Kidney glomerular epithelial cell (primary cell): ENCODE results near the gene TUBB4B.
A peak's percentile ranks its signal among the peaks of the same experiment; 100 is the strongest.

ENCODE experiments used
- DNase-seq: peaks from one replicate; lab custom pipeline; 2025; lab: John Stamatoyannopoulos, UW

TUBB4B gene

GRCh38 chr9:137240841-137241489 is at the start of gene TUBB4B:
TUBB4B (plus strand) TSS chr9:137241287; CDS start chr9:137241361, 74 bp downstream.
- DNase-seq: peak; percentile 100

DNA sequence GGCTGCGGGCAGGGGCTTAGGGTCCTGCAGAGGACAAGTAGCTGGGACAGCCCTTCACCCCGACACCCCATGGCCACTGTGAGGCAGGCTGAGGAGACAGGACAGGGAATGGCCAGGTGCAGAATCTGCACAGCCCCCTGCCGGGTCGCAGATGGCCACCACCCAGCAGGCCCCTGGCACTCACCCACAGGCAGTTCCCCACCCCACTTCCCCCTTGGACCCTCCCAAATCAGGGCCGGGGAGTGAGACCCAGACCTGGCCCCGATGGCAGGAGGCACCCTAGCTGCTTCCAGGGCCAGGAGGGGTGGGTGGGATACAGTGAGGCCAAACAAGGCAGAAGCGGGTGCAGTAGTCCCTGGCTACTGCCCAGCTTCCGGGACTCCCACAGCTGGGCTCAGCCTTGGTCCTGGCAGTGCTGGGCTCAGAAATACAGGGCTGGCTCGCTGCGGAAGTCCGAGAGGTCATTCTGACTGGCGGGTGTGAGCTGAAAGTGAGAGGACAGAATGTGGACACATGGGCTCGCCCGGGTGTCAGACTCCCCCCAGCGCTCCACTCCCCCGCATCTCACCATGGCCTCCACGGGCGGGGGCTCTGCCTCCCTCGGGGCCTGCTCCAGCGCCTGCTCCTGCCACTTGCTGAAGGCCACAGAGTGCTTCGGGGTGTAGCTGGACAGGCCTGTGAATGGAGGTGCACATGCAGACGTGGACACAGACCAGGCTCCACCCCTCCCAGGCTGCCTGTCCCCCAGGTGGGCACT is 49.2 kb upstream of the TUBB4B start:
- DNase-seq: no peak

- DNase-seq: no peak
These were observed 48.7 kb upstream of the TUBB4B start for GRCh38 chr9:137192448-137192780.

DNA sequence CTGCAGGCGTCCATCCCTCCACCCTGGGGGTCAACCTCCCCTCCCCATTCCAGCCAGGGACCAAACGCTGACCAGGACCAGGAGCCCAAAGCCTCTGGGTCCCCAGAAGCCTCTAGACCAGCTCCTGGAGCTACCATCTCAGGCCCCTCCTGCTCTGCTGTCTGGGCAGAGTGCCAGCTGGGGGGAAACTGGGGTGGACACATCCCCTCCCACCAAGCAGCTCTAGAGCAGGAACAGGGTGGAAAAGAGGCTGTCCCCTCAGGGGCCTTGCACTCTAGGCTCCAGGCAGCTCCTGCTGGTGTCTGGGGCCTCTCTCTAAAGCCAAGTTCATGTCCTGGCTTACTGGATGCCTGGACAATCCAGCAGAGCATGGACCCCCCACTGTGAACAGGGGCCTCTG is 48.2 kb upstream of the TUBB4B start:
- DNase-seq: no peak

- DNase-seq: no peak
These were observed 47.3 kb upstream of the TUBB4B start for GRCh38 chr9:137193771-137194170.

- DNase-seq: no peak
These were observed 46.7 kb upstream of the TUBB4B start for GRCh38 chr9:137194388-137194787.

- no peak for DNase-seq
These were observed 46.2 kb upstream of the TUBB4B start for GRCh38 chr9:137194909-137195308.

- DNase-seq: no peak
These were observed 45.4 kb upstream of the TUBB4B start for GRCh38 chr9:137195525-137196220.

DNA sequence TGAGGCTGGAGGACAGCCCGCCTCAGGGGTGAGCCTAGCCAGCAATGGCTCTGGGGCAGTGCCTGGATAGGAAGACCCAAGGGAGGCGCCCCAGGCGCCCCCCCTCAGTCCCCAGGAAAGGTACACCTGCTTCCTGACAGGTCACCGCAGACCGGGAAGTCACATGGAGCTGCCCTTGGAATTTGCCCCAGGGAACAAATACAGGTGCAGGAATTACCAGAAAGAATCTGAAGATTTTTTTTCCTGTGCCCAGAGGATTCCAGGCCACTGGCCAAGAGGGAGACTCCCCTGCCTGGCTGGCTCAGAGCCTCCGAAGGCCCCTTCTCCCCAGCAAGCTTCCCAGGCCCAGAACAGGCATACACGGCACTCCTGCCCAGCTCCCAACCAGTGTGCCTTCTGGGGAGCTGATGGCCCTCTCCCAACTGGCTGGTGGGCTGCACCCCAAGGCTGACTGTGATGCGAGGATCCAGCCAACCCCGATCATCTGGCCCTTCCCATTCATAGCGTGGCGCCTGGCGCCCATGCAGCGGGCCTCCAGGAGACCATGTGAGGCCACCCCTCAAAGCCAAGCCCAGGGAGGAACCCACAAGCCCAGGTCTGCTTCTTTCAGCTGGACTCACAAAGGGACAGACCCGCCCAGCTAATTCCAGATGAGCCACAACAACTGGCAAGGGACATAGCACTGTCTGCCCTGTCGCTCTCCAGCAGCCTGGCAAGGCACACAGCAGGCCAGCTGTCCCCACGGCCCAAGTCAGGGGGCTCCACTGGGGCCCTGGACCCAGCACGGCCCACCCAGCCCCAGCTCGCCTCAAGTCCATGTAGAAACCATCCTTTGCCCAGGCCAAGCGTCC is 42.8 kb upstream of the TUBB4B start:
- DNase-seq: no peak

DNA sequence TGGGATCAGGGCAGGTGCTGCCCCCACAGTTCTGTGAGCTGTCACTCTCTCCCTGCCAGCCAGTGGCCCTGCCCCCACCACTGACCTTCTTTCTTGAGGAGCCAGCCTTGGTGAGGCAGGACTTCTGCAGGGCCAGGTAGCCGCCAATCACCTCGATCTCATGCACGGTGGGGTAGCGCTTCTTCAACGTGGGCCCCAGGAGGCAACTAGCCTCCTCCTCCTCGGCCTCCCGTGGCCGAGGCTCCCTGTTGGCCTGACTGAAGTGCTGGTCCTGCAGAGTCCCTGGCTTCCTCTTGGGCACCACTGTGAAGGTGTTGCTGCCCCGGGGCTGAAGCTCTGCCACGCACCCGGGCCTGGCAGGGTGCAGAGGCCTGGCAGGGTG is 42.2 kb upstream of the TUBB4B start:
- DNase-seq: no peak

- no peak for DNase-seq
These were observed 41.5 kb upstream of the TUBB4B start for GRCh38 chr9:137199411-137200121.

DNA sequence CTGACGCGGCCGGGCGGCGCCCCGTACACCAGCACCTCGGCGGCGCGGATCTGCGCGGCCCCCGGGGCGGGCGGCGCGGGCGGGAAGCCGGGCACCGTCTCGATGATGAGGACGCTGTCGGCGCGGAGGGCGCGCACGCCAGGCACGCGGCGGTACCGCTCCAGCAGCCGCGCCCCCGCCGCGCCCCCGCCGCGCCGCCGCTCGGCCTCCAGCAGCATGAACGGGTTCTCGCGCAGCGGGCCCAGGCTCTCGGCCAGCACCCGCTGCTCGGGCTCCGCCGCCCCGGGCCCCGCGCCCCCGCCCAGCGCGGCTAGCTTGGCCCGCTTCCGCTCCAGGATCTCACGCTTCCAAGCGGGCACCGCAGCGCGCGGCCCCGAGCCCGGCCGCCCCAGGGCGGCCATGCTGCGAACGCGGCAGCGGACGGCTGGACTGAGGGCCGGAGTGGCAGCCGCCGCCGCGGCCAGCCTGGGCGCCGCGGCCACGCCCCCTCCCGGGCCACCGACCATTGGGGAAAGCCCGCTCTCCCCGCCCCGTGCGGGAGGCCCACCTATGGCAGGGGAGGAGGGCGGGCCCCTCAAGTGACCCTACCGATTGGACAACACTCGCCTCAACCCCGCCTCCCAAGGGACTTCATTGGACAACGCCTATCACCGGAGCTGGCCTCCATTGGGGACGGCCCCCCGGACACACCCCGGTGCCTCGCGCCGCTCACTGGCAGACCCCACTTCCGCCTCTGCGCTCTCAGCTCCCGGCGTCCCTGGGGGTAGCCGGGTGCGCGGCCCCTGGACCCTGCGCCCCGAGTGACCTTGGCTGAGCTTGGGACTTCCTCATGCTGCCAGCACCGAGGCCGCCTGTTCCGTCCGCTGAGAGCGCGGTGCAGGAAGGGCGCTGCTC is 40.5 kb upstream of the TUBB4B start, which contains the start of gene TPRN:
Gene TPRN (minus strand): TSS at position 431 of the 894 bp plus-strand sequence. CDS start 30 bp downstream, at position 401.
- peak; percentile 98 for DNase-seq

DNA sequence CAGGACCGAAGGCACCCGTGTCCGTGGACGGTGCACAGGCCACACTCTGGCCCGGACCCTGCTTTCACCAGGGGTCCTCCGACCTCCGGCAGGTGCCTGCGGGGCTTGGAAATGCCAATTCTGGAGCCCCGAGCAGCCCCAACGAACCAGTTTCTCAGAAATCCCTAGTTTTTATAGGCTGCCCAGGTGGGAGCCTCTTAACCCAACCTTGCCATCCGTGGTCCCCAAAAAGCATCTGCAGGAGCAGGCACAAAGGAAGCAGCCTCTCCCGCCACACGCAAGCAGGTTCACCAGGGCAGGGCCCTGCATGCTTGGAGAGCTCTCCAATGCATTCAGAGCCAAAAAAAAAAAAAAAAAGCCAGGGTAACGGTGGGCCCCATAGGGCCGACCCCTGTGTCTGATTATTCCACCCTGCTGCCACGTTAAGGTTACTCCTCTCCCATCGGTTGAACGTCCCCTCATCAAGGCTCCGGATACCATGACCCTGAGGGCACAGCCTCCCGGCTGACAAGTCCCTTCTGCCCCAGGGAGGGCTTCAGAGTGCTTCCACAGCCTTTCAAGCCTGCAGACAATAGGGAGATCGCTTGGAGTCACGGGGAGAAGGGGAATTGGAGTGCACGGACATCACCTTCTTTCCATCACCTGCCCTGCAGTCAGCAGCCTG is 39.8 kb upstream of the TUBB4B start:
- DNase-seq: no peak

DNA sequence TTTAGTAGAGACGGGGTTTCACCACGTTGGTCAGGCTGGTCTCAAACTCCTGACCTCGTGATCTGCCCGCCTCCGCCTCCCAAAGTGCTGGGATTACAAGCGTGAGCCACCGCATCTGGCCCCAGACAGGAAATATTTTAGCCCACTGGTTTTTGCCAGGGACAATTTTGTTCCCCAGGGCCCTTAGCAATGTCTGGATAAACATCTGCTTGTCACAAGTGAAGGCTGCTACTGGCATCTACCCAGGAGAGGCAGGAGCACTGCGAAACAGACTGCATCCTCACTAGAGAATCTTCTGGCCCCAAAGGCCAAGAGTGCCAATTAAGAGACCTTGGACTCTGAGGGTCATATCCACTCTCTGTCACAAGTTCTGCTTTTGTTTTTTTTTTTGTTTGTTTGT is 38.1 kb upstream of the TUBB4B start:
- DNase-seq: no peak

GRCh38 chr9:137204731-137205125 is 36.4 kb upstream of the TUBB4B start:
- DNase-seq: no peak

DNA sequence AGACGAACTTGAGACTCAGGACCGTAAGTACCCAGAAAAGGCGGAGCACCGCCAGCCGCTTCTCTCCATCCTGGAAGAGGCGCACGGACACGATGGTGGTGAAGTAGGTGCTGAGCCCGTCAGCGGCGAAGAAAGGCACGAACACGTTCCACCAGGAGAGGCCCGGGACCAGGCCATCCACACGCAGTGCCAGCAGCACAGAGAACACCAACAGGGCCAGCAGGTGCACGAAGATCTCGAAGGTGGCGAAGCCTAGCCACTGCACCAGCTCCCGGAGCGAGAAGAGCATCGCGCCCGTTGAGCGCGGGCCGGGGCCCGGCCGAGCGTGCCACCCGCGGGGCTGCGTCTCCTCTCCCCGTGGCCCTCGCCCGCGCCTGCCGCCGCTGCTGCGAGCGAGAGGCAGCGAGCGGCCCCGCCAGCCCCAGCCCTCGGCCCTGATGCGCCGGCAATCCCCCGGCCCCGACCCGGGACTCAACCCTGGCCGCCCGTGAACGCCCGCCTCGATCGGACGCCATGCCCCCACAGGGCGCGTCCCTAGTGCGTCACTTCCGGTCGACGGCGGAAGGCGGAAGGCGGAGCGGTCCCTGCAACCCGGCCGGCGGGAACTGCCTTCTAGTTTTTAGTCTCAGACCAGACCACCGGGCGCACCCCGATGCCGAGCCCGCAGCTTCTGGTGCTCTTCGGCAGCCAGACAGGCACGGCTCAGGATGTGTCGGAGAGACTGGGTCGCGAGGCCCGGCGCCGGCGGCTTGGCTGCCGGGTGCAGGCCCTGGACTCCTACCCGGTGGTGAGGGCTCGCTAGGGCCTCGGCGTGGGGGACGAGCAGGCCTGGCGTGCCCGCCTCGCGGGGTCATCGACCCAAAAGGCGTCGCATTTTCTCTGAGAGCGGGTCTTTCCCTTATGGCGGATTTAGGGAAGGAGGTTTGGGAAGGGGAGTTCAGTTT is 35.7 kb upstream of the TUBB4B start, which contains the start of the genes NDOR1 and TMEM203:
Gene NDOR1 (plus strand): TSS at position 575 of the 944 bp plus-strand sequence. CDS start 78 bp downstream, at position 653.
Gene TMEM203 (minus strand): TSS at position 523 of the 944 bp plus-strand sequence. CDS start 234 bp downstream, at position 289.
- DNase-seq: peak; percentile 64

- no peak for DNase-seq
These were observed 34.5 kb upstream of the TUBB4B start for GRCh38 chr9:137206602-137207001.

GRCh38 chr9:137211532-137211931 is 29.6 kb upstream of the TUBB4B start:
- DNase-seq: no peak
